HCT116 (cell line): Measurements from ENCODE around the gene ZBED6. TPM values are rescaled to one million over a fixed set of nuclear protein-coding genes. Genes with fewer than 3 reads are reported as not detected.

Experiments
- ATAC-seq: fragments of 200-7000 bp; cut with Tn5 transposase; 2 replicates; pipeline ENCODE4 v1.9.1; 2020; ENCODE audit warnings: mild to moderate bottlenecking, moderate library complexity
- BruUV-seq: library from RNA; stranded (reverse); fragments of 400-500 nt; replicated peaks from 2 replicates; lab custom pipeline; 2021; lab: Mats Ljungman, UMichigan
- CTCF ChIA-PET: fragments of 300-600 bp; sonication (Branson Sonifier 250); formaldehyde crosslinking; loops from one replicate; lab custom pipeline; 2021; ENCODE audit warnings: antibody characterized with exemption; lab: Charles Lee
- POLR2A ChIA-PET: fragments of 300-600, 350-600 bp; sonication (Branson Sonifier 250); formaldehyde crosslinking; loops from one replicate; lab custom pipeline; 2021; ENCODE audit warnings: antibody characterized with exemption; lab: Charles Lee
- RAD21 ChIA-PET, 2 experiments: fragments of 300-600 bp; sonication (Branson Sonifier 250); formaldehyde crosslinking; loops; one replicate each; lab custom pipeline; 2023; ENCODE audit warnings: low total read pairs in 2 of 2; ENCODE audit not compliant: uncharacterized antibody in 2 of 2, unreplicated experiment in 2 of 2, low non-redundant PET in 1 of 2; lab: Charles Lee
- DNase-seq: peaks from one replicate; pipeline ENCODE4 v3.0.0-alpha.2; 2010; ENCODE audit warnings: low read depth, low spot score
- H2AFZ ChIP-seq: fragments of 200-600 bp; shearing (Covaris generic), sonication (generic); 2 replicates; pipeline ENCODE4 v1.6.1; 2017; ENCODE audit warnings: low read depth, mixed run types, mixed read lengths, antibody characterized with exemption, low read length; ENCODE audit not compliant: poor library complexity, severe bottlenecking
- H3K27ac ChIP-seq: 2 replicates; pipeline ENCODE4 v1.5.1; 2012; ENCODE audit warnings: low read depth, low read length
- H3K27me3 ChIP-seq: fragments of 200-600 bp; sonication (generic); 2 replicates; pipeline ENCODE4 v1.6.1; 2016; ENCODE audit warnings: mixed run types, low read length, mixed read lengths; ENCODE audit not compliant: insufficient read depth
- H3K36me3 ChIP-seq, 2 experiments: fragments of 200-500 bp in 1 of 2; fragments of 200-600 bp in 1 of 2; sonication (Bioruptor generic) in 1 of 2; sonication (generic) in 1 of 2; 2 replicates each; pipeline versions ENCODE4 v1.5.1 to v1.6.1; 2014 to 2016; ENCODE audit warnings: low read length in 2 of 2, inconsistent platforms in 1 of 2, mixed read lengths in 1 of 2, mixed run types in 1 of 2; ENCODE audit not compliant: insufficient read depth in 2 of 2, control insufficient read depth in 1 of 2
- H3K4me1 ChIP-seq, 2 experiments: fragments of 200-600 bp in 1 of 2; sonication (generic) in 1 of 2; 2 replicates each; pipeline versions ENCODE4 v1.5.1 to v1.6.1; 2012 to 2017; ENCODE audit warnings: low read length in 2 of 2, inconsistent platforms in 1 of 2, mild to moderate bottlenecking in 1 of 2, mixed read lengths in 1 of 2, mixed run types in 1 of 2, moderate library complexity in 1 of 2; ENCODE audit not compliant: insufficient read depth in 2 of 2, control insufficient read depth in 1 of 2
- H3K4me2 ChIP-seq: fragments of 200-600 bp; sonication (generic); 2 replicates; pipeline ENCODE4 v1.6.1; 2017; ENCODE audit warnings: mixed run types, low read length, mixed read lengths
- H3K4me3 ChIP-seq, 2 experiments: fragments of 200-600 bp in 1 of 2; sonication (generic) in 1 of 2; replicated peaks in 1 of 2; 2 replicates each; pipeline ENCODE4 v1.5.1; 2011 to 2016; ENCODE audit warnings: low read length in 2 of 2, control low read depth in 1 of 2, low read depth in 1 of 2, mild to moderate bottlenecking in 1 of 2, mixed read lengths in 1 of 2, mixed run types in 1 of 2
- H3K79me2 ChIP-seq: fragments of 200-600 bp; sonication (generic); 2 replicates; pipeline ENCODE4 v1.6.1; 2017; ENCODE audit warnings: mild to moderate bottlenecking, mixed run types, low read length, moderate library complexity, mixed read lengths; ENCODE audit not compliant: insufficient read depth
- H3K9ac ChIP-seq: fragments of 200-600 bp; sonication (generic); 2 replicates; pipeline ENCODE4 v1.6.1; 2016; ENCODE audit warnings: low read length, mixed read lengths
- H3K9me2 ChIP-seq: fragments of 200-600 bp; sonication (generic), shearing (Covaris generic); 2 replicates; pipeline ENCODE4 v1.6.1; 2017; ENCODE audit warnings: mixed run types, mild to moderate bottlenecking, moderate library complexity; ENCODE audit not compliant: insufficient read depth
- H3K9me3 ChIP-seq, 2 experiments: fragments of 200-500 bp in 1 of 2; fragments of 200-600 bp in 1 of 2; sonication (Bioruptor generic) in 1 of 2; sonication (generic) in 1 of 2; 2 replicates each; pipeline ENCODE4 v1.6.1; 2014 to 2017; ENCODE audit warnings: low read length in 2 of 2, mixed read lengths in 2 of 2, inconsistent platforms in 1 of 2, low read depth in 1 of 2, mild to moderate bottlenecking in 1 of 2, mixed run types in 1 of 2, moderate library complexity in 1 of 2; ENCODE audit not compliant: control insufficient read depth in 1 of 2, insufficient read depth in 1 of 2
- H4K20me1 ChIP-seq: fragments of 200-600 bp; sonication (generic), shearing (Covaris generic); 2 replicates; pipeline ENCODE4 v1.6.1; 2017; ENCODE audit warnings: mixed run types, mild to moderate bottlenecking, moderate library complexity; ENCODE audit not compliant: insufficient read depth
- CBX3 ChIP-seq: IDR thresholded peaks from 2 replicates; pipeline ENCODE4 v1.6.1; 2012; ENCODE audit warnings: low read depth
- EGR1 ChIP-seq: IDR thresholded peaks from 2 replicates; pipeline ENCODE4 v1.6.1; 2012; ENCODE audit warnings: low read depth
- EZH2 ChIP-seq: fragments of 200-600 bp; sonication (generic); IDR thresholded peaks from 2 replicates; pipeline ENCODE4 v1.6.1; 2017; ENCODE audit warnings: antibody characterized with exemption, mixed run types
- EZH2phosphoT487 ChIP-seq: fragments of 200-600 bp; IDR thresholded peaks from 2 replicates; pipeline ENCODE4 v1.6.1; 2018; ENCODE audit warnings: antibody characterized with exemption, borderline replicate concordance
- FOSL1 ChIP-seq: IDR thresholded peaks from 2 replicates; pipeline ENCODE4 v1.6.1; 2012; ENCODE audit warnings: low read depth
- RAD21 ChIP-seq: IDR thresholded peaks from 2 replicates; pipeline ENCODE4 v1.6.1; 2012; ENCODE audit warnings: low read depth, mild to moderate bottlenecking
- SIN3A ChIP-seq: IDR thresholded peaks from 2 replicates; pipeline ENCODE4 v1.6.1; 2012; ENCODE audit warnings: low read depth
- YY1 ChIP-seq: IDR thresholded peaks from 2 replicates; pipeline ENCODE4 v1.6.1; 2011; ENCODE audit warnings: low read length, low read depth, moderate library complexity, mild to moderate bottlenecking; ENCODE audit not compliant: insufficient replicate concordance; ENCODE audit errors: extremely low read depth
- ZFX ChIP-seq: fragments of 450-650 bp; IDR thresholded peaks from 2 replicates; pipeline ENCODE4 v1.6.1; 2017
- intact Hi-C: fragments of 100-400 bp; cut with micrococcal nuclease; formaldehyde crosslinking; loops from 2 replicates; pipeline ENCODE4 v1.10.0; 2022
- total RNA-seq: library from RNA; stranded (reverse); gene quantifications from one replicate; pipeline ENCODE4 v1.2.1, GENCODE V29; 2021; ENCODE audit not compliant: unreplicated experiment
- TF ChIP-seq, protein P1 (sequence below): IDR thresholded peaks from 2 replicates; pipeline ENCODE4 v1.6.1; 2012
- TF ChIP-seq, protein P2 (sequence below), 3 experiments: fragments of 200-600 bp in 1 of 3; sonication (generic) in 1 of 3; IDR thresholded peaks in 2 of 3; conservative IDR thresholded peaks in 1 of 3; 2 replicates each; pipeline ENCODE4 v1.5.1; 2012 to 2017; ENCODE audit warnings: low read depth in 2 of 3, low read length in 2 of 3, antibody characterized with exemption in 1 of 3, borderline replicate concordance in 1 of 3, control low read depth in 1 of 3, mild to moderate bottlenecking in 1 of 3, mixed read lengths in 1 of 3, mixed run types in 1 of 3, moderate library complexity in 1 of 3; ENCODE audit not compliant: insufficient read depth in 1 of 3

ZBED6 gene
- total RNA-seq, 1 experiment from 2014 or later: 26.9 TPM

DNA sequence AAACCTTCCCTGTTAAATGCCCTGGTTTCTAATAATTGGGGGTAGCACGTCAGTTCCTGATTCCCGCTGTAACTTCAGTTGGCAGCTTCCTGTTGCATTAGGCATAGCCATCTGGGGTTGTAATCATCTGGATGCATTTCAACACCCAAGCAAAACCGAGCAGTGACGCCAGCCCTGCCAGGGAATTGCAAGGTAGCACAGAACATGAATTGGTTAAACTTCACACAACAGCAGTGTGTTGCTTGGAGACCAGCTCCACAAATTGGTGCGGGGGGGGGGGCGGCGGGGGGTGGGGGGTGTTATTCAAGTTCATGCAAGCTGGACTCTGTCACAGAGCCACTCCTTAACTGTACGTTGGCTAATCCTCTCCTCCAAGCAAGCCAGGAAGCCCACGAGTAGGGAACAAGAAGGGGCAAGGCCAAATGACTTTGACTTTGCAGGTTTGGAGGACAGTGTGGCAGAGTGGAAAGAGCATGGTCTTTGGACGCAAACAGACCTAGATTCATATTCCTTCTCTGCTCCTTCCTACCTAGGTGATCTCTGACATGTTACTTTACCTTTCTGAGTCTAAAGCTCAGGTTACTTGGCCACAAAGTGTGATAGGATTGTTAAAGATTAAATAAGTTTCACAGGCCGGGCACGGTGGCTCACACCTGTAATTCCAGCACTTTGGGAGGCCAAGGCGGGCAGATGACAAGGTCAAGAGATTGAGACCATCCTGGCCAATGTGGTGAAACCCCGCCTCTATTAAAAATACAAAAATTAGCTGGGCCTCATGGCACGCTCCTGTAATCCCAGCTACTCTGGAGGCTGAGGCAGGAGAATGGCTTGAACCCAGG lies 25.7 kb upstream of the ZBED6 start:
- intact Hi-C loops: no loop called here
- ATAC-seq (no peak), DNase-seq (no peak)
- Histone ChIP-seq H3K4me1 (peaks cover 0 to 4% of the 10 kb centered on the region in 2 experiments; a peak in 1 of 4 replicates), H3K4me2 (no peak overlapping the region), H3K9me2 (no peaks in the 10 kb centered on the region), H2AFZ (no peak overlapping the region), H3K9me3 (no peaks in the 10 kb centered on the region), H3K27ac (no peak overlapping the region), H3K4me3 (no peak overlapping the region), H3K9ac (no peak overlapping the region), H3K27me3 (peaks cover 15% of the 10 kb centered on the region; the same call in 1 of the 2 replicates), H3K36me3 (no peaks in the 10 kb centered on the region), H4K20me1 (no peaks in the 10 kb centered on the region), H3K79me2 (no peaks in the 10 kb centered on the region)
- BruUV-seq: no TSS peak
- TF ChIP-seq RAD21 (no peak), FOSL1 (no peak), EGR1 (no peak), SIN3A (no peak), CBX3 (no peak)
- POLR2A ChIA-PET: no interaction called here
- RAD21 ChIA-PET: no interaction called here
- CTCF ChIA-PET: no interaction called here

GRCh38 chr1:203771901-203772301 lies 23.5 kb upstream of the ZBED6 start:
- Histone ChIP-seq H3K27ac (no peak overlapping the region), H3K9me3 (no peaks in the 10 kb centered on the region), H3K9ac (no peak overlapping the region), H2AFZ (no peak overlapping the region), H3K9me2 (no peaks in the 10 kb centered on the region), H3K27me3 (peaks cover 15% of the 10 kb centered on the region; the same call in 1 of the 2 replicates), H3K4me2 (no peak overlapping the region), H4K20me1 (no peaks in the 10 kb centered on the region; the same call in 1 of the 2 replicates), H3K79me2 (no peaks in the 10 kb centered on the region), H3K36me3 (no peaks in the 10 kb centered on the region), H3K4me3 (no peak overlapping the region), H3K4me1 (no peaks in the 10 kb centered on the region; a peak in 1 of 4 replicates)
- no TSS peak for BruUV-seq
- DNase-seq (no peak), ATAC-seq (no peak)
- ChIA-PET POLR2A (no interaction called here), RAD21 (no interaction called here), CTCF (no interaction called here)
- TF ChIP-seq, protein P1, sequence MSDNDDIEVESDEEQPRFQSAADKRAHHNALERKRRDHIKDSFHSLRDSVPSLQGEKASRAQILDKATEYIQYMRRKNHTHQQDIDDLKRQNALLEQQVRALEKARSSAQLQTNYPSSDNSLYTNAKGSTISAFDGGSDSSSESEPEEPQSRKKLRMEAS: no peak
- TF ChIP-seq EZH2 (no peak), EZH2phosphoT487 (no peak), ZFX (no peak), CBX3 (no peak), YY1 (no peak)
- TF ChIP-seq, protein P2, sequence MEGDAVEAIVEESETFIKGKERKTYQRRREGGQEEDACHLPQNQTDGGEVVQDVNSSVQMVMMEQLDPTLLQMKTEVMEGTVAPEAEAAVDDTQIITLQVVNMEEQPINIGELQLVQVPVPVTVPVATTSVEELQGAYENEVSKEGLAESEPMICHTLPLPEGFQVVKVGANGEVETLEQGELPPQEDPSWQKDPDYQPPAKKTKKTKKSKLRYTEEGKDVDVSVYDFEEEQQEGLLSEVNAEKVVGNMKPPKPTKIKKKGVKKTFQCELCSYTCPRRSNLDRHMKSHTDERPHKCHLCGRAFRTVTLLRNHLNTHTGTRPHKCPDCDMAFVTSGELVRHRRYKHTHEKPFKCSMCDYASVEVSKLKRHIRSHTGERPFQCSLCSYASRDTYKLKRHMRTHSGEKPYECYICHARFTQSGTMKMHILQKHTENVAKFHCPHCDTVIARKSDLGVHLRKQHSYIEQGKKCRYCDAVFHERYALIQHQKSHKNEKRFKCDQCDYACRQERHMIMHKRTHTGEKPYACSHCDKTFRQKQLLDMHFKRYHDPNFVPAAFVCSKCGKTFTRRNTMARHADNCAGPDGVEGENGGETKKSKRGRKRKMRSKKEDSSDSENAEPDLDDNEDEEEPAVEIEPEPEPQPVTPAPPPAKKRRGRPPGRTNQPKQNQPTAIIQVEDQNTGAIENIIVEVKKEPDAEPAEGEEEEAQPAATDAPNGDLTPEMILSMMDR (IDR thresholded peaks at IDR 0.05 in 2 of 3, conservative IDR thresholded peaks at IDR 0.05 in 1 of 3; ENCODE audit: borderline replicate concordance in 1 of 3, insufficient read depth in 1 of 3, low read depth in 2 of 3, low read length in 2 of 3): no peak
- intact Hi-C loops: no loop called here
